Stimulated activated CD8-positive, alpha-beta memory T cell treated with anti-CD3 and anti-CD28 coated beads, Interleukin-2, amount 100 ng/mL, for 48 hours (primary cell): ENCODE data around the gene FAM124A.
A peak's percentile ranks its signal among the peaks of the same experiment; 100 is the strongest.
"Not testable (repeated sequence)": the region's sequence is repeated elsewhere in the genome, so short reads cannot be mapped to it uniquely, and the experiment has no call there.

ENCODE experiments used
- DNase-seq, 2 donors: peaks; one replicate each; pipeline ENCODE4 v3.0.0-alpha.2; 2020; ENCODE audit warnings: low read depth in 2 of 2

The FAM124A gene

DNA sequence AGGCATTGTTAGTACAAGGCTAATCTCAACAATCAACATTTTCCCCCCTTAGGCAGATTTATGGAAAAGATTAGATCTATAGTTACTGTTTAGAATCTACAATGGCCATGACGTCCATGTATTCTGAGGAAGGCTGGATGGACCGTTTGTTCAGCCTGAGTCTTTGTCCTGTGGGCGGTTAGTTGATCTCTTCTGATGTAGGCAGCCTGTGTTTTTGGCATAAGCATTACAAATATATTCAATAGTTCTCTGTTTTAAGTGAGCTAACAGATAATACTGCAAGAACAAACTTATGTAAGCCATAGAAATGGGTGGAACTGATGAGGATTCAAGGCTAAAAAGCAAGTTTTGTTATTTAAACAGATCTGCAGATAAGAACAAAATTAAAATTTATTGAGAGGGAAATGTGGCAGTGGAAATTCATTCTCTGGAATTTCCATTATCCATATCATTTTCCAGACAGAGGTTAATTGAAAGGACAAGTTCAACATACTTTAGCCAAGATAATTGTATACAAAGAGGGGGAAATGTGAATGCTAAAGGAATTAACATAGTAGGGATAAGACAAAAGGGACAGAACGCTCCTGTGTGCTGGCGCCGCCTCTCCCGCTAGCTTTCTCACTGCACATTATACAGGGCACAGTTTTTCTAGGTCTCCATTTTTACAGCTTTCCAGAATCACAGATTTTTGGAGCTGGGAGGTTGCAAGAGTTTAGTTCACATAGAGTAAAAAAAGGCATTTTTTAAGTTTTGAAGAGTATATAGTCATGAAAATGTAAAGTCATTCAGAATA is 48.6 kb downstream of the FAM124A start:
- no peak for DNase-seq

DNA sequence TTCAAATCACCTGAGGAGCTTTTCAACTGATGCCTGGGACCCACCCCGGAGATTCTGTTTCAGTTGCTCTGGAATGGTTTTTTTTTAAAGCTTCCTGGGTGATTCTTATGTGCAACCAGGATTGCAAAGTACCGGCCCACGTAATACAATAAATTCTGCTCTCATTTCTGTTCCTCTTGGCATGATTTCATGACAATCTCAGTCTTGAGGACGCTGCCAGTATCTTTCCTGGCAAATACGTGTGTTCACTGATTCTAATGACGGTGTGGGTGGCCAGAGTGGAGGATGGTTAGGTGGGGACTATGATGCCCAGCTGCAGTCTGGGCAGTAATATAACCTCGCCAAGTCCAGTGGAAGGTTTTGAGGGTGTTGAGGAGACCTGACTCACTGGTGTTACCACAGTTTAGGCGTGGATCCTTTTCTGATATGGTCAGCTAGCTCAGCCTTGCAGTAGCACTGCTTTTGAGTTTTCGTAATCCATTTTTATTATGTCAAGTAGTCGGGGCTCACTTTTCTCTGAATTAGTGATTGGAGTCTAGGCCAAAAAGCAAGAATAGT is 49.4 kb downstream of the FAM124A start:
- no peak for DNase-seq

DNA sequence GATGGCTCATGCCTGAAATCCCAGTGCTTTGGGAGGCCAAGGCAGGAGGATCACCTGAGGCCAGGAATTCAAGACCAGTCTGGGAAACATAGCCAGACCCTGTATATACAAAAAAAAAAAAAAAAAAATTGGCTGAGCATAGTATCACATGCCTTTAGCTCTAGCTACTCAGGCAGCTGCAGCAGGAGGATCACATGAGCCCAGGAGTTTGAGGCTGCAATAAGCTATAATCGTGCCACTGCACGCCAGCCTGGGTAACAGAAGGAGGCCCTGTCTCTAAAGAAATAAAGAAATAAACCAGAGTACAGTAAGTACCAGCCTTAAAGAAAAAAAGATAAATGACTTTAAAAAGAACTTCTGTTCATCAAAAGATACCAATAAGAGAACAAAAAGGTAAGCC is 52.9 kb downstream of the FAM124A start:
- no peak for DNase-seq

DNA sequence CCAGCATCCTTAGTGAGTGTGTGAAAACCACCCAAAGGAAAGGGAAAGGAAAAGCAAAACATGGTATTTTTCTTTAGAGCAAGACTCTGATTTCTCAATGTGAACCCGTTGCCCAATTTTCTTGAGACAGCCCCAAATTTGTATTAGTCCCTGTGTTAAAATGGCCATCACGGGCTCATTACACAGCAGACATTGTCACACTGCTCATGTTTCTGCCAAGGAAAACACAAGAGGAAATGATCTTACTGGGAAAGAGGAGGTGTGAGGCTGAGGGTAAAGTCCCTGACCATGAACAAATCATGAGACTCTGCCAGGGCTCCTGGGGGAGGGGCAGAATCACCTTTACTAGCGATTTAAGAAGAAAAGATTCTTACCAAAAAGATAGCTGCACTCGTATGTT is 54.4 kb downstream of the FAM124A start:
- no peak for DNase-seq

DNA sequence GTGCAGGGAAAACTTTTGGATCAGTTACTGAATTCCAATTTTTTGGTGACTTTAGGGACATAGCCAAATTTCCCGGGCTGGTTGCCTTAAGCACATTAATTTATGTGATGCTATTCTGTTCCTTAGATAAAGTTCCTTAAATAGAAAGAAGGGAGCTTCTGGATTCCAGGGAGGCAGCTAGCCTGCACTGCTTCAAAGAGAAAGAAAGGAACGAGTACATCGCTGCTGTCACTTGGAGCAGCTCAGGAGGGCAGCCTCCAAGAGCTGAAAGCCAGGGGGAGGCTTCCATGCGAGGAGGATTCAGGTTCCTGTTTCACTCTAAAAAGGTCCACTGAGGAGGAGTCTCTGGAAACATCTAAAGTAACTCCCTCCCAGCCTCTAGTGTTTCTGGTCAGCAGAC is 55.7 kb downstream of the FAM124A start:
- no peak for DNase-seq

DNA sequence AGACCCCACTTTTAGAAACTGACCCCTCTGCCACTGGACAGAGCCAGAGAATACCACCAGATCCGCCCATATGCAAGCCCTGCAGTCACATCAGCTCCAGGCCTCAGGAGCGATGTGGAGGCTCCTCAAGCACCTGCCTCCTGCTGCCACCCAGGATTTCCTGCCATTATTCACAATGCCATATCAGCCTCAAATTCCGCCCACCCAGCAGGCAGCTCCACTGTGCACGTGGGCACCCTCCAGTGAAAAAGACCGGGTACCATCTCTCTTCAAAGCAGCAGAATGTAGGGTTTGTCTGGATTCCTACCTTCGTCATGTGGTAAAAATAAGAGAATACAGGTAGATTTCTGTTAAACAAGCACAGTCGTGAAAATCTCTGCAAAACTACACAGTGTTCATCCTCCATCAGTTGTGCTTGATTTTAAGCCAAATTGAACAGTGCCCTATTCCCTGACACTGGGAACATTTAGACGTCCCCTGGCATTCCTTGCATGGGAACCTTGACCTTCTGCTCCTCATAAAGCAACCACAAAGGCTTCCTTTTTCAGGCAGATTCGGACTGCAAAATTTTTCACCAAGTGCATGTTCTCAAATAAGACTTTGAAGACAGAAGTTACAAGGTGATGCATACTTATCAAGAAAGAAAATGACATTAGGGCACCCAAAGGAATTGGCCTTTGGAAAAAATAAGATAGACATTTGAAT is 56.4 kb downstream of the FAM124A start:
- no peak for DNase-seq

DNA sequence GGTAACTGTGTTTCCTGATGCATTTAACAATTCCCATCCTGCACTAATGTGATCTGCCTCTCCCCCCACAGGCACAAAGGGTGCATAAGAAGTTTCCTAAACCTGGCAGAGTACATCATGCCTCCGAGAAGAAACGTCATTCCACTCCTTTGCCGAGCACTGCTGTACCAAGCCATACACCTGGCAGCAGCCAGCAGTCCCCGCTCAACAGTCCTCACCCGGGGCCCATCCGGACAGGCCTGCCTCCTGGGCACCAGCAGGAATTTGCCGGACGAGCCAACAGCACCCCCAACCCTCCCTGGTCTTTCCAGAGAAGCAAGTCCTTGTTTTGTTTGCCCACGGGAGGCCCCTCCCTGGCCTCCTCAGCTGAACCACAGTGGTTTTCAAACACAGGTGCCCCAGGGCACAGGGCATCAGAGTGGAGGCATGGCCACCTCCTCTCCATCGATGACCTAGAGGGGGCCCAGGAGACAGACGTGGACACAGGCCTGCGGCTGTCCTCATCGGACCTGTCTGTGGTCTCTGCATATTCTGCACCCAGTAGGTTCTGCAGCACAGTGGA is 58.3 kb downstream of the FAM124A start:
- no peak for DNase-seq

DNA sequence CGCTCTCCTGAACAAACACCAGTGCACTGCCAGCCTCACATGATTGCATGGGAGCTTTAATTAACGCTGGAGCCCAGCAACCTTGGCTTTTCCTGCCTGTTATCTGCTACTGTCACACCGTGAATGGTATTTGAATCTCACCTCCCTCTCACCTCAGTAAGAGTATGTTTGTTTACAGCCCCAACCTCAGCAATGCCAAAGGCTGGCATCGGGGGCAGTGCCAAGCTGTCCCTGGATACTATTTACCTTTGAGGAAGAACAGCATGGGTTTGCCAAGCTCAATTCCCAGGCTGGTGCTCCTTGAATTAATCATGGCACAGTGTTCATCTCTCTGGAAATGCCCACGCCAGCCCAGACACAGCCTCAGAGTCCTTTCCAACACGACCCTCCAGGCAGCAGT is 60.1 kb downstream of the FAM124A start:
- no peak for DNase-seq

DNA sequence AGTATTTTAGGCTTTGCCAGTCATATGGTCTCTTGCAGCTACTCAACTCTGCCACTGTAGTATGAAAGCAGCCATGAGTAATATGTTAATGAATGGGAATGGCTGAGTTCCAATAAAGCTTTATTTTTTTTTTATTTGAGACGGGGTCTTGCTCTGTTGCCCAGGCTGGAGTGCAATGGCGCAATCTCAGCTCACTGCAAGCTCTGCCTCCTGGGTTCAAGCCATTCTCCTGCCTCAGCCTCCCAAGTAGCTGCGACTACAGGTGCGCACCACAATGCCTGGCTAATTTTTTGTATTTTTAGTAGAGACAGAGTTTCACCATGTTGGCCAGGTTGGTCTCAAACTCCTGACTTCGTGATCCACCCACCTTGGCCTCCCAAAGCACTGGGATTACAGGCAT is 60.7 kb downstream of the FAM124A start:
- not testable (repeated sequence) for DNase-seq

DNA sequence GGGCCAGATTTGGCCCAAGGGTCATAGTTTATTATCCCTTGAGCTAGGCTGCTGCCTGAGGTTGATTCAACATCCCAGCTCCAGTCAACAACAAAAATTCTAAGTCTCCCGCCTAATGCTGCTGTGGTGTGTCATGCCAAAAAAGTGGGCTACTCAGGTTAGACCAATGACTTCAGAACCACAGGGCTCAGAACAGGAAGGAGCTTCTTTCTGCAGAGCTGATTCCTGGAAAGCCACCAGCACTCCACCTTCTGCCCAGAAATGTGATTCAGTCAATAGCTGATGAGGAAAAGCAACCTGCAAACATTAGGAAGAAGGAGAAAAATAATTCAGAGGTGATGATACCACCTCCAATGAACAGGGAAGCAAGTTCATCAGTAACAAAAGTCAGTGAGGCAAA is 61.2 kb downstream of the FAM124A start:
- no peak for DNase-seq

DNA sequence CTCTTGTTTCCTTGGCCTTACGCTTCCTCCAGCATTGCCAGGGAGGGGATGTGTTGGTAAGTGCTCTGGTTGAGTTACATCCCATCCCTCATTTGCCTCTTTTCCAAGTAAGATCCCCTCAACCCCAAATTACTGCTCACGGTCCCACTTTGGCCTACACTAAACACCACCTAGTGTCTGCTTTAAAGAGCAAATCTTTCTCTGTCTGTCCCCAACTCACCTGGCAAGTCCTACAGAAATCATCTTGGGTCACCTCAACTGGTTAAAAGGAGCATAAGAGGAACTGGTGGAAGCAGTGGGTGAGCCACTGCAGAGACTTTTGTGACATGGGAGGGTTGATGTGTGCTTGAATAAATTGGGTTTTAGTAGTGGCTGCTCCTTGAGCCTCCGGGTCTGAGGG is 62.1 kb downstream of the FAM124A start:
- no peak for DNase-seq

DNA sequence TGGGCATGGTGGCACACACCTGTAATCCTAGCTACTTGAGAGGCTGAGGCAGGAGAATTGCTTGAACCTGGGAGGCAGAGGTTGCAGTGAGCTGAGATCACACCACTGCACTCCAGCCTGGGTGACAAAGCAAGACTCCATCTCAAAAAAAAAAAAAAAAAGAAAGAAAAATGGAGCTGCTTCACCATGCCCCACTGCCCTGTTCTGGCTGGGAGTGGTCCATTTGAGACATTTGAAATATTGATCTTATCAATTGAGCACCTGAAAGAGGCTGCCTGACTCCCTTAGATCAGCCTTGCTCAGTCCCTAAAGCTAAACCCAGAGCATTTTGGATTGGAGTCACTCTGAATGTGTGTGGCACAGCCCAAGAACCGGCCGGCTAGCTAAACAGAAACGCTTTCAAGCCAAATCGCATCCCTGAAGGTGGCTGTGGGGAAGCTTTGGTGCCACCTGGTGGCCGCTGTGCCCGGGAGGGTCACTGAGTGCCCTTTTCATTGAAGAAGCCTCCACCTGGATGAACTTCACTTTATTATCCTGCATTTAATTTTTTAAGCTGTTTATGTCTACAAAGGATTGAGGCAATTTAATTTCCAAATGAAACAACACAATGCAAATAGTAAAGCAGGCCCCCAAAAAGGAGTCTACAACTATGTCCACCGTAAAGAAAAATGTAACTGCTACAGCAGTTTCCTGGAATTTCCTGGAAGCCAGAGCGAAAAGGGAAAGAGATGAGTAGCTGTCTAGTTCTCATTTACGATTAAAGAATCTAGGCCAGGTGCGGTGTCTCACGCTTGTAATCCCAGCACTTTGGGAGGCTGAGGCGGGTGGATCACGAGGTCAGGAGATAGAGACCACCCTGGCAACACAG is 64.2 kb downstream of the FAM124A start:
- DNase-seq = peak; percentile 57 to 74

DNA sequence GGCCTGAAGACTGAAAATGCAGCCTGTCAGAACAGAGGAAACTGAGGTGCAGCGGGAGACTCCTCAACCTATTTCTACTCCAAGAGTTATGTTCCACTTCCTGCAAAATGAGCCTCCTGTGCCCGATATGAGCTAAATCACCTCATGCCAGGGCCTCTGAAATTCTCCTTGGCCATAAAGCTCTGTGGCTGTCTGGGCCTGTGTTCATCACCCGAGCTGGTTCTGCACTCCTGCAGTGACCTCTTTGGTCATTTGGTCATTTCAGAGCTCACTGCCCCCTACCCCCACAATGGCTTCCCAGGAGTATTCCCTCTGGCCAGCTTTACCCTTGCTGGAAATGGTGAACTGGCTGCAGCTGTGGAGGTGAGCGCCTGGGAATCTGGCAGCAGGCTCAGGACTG is 65.6 kb downstream of the FAM124A start:
- no peak for DNase-seq

DNA sequence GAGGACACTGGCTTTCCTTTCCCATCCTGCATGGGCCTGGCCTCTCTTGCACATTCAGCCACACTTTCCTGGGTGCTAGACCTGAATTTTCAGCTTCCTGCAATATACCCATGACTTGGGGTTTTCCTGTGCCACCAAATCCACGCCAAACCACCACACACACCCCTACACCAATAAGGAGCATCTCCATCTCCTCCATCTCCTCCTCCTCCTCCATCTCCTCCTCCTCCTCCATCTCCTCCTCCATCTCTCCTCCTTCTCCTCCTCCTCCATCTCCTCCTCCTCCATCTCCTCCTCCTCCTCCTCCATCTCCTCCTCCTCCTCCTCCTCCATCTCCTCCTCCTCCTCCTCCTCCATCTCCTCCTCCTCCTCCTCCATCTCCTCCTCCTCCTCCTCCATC is 66.1 kb downstream of the FAM124A start:
- DNase-seq = not testable (repeated sequence)

DNA sequence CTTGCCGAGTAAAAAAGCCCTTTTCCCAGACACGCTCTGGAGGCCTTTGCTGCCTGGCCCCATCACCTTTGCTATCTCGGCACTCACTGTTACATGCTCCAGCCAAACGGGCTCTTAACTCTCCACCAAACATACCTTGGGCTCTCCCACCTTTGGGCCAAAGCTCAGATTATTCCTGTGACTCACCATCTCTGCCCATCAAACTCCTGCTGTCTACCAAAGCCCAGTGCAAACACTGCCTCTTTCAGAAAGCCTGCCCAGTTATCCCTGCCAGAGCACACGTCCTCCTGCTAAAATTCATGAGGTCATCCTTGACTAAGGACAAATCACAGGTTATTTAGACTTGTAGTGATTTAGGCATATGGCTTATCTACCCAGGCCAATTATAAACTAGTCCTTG is 69.1 kb downstream of the FAM124A start:
- DNase-seq = no peak

DNA sequence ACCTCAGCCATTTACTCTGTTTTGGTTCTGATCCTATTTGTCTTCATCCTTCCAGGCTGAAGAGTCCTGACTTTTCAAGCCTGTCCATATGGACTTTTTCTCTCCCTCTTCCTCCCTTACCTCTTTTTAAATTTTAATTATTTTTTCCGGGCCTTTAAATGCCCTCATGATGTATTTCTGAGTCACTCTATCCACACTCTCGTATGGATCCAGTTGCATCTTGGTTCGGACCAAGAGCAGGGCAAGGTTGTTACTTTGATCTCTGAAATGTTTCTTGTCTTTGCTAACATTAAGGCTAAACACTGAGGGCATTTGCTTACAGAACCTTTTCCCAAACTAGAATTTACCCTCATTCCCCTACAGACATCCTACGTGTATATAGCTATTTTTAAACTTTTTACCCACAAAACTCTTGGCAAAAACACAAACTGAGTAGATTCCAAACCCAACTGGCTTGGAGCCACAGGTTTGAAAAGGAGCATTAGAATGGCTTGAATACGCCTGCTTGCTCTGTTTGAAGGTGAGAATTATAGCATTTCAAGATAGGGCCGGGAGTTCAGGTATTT is 69.9 kb downstream of the FAM124A start:
- DNase-seq = no peak

DNA sequence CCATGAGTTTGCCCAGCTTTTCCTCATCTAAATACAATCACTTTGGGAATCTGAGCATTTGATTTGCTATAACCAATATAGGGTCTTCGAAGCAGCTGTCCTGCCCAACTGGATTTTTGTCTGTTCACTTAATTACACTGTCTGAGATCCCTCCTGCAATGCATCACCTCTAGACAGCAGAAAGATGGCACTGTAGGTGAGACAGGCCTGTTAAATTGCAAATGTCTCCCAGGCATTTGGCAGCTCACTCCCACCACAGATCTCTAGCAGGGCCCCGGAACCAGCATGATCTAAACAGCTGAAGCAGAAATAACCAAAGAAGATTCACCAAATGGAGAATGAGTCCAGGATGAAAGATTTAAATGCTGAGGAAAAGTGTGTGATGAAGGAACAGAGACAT is 75.4 kb downstream of the FAM124A start:
- DNase-seq = no peak

DNA sequence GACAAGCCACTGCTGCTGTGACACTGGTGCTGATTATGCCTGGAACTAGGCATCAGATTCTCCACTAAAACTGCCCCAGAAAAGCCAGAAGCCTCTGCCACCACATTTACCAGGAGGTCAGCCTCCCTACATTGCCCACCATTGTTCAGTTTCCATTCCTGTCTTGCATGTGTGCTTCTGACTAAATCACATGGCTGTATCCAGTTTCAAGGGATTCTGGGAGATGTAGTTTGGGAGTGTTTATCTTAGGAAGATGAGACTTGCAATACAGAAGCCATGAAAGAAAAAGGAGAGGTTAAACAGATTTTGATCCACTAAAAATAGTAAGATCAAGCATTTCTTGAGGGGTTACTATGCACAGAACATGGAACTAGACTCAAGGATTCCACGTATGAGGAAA is 76.6 kb downstream of the FAM124A start:
- DNase-seq = no peak

DNA sequence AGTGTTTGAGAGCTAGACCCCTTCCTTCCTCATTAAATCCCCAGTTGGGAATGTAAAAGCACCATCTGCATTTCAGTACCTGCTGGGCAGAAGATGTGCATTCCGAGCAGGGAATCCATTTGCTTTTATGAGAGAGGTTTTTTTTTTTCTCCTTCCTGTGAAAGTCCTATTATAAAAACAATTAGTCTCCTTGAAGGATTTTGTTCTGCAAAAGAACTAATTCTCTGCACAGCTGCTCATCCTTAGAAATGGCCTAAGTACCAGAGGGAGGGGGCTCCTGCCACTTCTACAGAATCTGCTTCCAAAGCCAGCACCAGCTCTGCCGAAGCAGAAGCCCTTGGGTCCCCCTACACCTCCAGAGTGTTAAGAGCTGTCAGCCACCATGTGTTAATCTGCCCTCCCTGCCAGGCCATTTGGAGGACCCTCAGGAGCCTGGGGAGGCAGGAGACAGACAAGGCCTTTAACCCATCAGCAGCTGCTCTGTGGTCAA is 80.9 kb downstream of the FAM124A start:
- no peak for DNase-seq

DNA sequence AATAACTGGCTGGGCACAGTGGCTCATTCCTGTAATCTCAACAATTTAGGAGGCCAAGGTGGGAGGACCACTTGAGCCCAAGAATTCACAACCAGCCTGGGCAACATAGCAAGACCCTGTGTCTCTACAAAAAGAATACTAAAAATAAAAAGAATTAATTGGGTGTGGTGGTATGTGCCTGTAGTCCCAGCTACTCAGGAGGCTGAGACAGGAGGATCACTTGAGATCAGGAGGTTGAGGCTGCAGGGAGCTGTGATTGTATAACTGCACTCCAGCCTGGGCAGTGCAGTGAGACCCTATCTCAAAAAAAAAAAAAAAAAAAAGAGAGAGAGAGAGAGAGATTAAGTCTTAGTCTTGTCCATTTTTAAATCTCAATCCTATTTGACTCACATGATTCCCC is 81.7 kb downstream of the FAM124A start:
- no peak for DNase-seq

DNA sequence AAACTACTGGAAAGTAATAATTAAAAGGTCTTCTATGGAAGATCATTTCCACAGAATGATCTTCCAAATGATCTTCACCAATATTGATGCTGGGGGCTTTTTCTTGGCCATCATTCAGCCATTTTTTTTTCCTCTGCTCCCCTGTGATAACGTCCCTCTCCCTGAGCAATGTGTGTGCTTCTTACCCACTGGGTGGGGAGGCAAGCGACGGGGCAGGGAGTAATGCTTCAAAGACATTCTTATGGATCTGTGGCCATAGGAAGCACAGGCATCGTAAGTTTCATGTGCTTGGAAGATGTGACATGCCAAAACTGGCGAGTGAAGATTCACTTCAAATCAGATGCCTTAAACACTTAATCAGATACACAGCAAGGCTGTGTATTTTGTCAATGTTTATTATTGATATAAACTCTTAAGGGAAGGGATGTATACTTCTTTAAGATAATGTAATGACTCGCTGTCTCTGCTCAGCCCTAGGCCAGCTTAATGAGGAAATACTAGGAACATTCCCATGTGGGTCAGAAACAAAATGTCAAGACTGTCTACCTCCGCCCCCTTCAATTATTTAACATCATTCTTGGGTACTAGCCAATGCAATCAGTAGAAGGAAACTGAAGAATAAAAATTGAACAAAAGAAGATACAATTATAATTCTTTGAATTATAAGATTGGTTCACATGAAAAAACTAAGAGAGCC is 83.2 kb downstream of the FAM124A start:
- no peak for DNase-seq
